Activated CD8-positive, alpha-beta T cell treated with anti-CD3 and anti-CD28 coated beads, Interleukin-2, amount 10 ng/mL, durations not matched to agents 7 days and 5 days (primary cell): ENCODE results near the gene TRIP10. TPM values are rescaled to one million over a fixed set of nuclear protein-coding genes. Genes with fewer than 3 reads are reported as not detected.

Experiments
- ATAC-seq: fragments of 150-1000 bp; cut with Tn5 transposase; one replicate; pipeline ENCODE4 v1.10.0; 2021; ENCODE audit warnings: moderate library complexity
- CTCF ChIA-PET: fragments of 350-600 bp; sonication (Branson Sonifier 250); formaldehyde crosslinking; loops from one replicate; lab custom pipeline; 2021; ENCODE audit warnings: antibody characterized with exemption; lab: Charles Lee
- POLR2A ChIA-PET: fragments of 350-600 bp; sonication (Branson Sonifier 250); formaldehyde crosslinking; loops from one replicate; lab custom pipeline; 2021; ENCODE audit warnings: antibody characterized with exemption; lab: Charles Lee
- DNase-seq: peaks from one replicate; pipeline ENCODE4 v3.0.0-alpha.2; 2020
- H3K27ac Mint-ChIP-seq: one replicate; pipeline ENCODE4 v1.8.0; 2021; ENCODE audit warnings: mild to moderate bottlenecking, mixed read lengths
- H3K27me3 Mint-ChIP-seq: one replicate; pipeline ENCODE4 v1.8.0; 2021; ENCODE audit warnings: low read depth, mixed read lengths
- H3K36me3 Mint-ChIP-seq: one replicate; pipeline ENCODE4 v1.8.0; 2021; ENCODE audit warnings: low read depth, mixed read lengths
- H3K4me1 Mint-ChIP-seq: one replicate; pipeline ENCODE4 v1.8.0; 2021; ENCODE audit warnings: low read depth, mixed read lengths
- H3K4me3 Mint-ChIP-seq: one replicate; pipeline ENCODE4 v1.8.0; 2021; ENCODE audit warnings: mild to moderate bottlenecking, mixed read lengths
- H3K9me3 Mint-ChIP-seq: one replicate; pipeline ENCODE4 v1.8.0; 2022; ENCODE audit warnings: mixed read lengths; ENCODE audit not compliant: insufficient read depth
- total RNA-seq, 2 experiments: library from RNA; stranded (reverse); gene quantifications; one replicate each; pipeline ENCODE4 v1.2.3, GENCODE V29; 2021

The TRIP10 gene
- total RNA-seq, 2 experiments from 2014 or later: 13.9 to 15.2 TPM

DNA sequence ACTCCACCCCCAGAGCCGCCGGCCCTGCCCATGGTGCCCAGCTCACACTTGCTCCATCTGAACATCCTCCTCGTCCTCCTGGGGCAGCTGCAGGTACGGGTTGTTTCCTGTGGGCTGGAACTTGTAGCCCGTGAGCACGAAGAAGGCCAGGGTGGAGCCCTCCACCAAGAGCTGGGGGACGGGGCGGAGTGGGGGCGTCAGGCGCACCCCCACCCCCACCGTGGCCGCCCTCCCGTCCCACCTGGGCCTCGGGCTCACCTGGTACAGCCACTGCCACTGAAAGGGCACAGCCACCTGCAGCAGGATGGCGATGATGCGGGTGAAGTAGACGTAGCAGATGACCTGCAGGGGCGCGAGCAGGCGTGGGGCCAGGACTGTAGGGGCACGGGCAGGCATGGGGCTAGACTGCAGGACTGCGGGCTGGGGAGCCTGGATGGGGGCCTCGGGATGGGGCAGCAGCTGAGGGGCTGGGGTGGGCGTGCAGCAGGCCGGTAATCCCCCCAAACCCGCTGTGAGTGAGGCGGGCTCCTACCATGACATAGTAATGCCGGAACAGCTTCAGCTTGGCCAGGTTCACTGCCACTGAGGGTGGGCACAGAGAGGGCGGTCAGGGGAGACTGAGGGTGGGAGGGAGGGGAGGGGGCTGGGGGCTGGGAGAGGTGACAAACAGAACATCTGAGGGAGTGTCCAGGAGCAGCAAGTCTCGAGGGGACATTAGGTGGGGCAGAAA is 8.4 kb upstream of the TRIP10 start:
- H3K9me3 Mint-ChIP-seq: no peaks in the 10 kb centered on the region
- ATAC-seq (no peak), DNase-seq (no peak)
- ChIA-PET CTCF (no interaction called here), POLR2A (no interaction called here)
- no peak overlapping the region for H3K27ac Mint-ChIP-seq
- no peaks in the 10 kb centered on the region for H3K27me3 Mint-ChIP-seq
- peaks cover 20% of the 10 kb centered on the region for H3K4me1 Mint-ChIP-seq
- peaks cover 34% of the 10 kb centered on the region for H3K36me3 Mint-ChIP-seq
- no peak overlapping the region for H3K4me3 Mint-ChIP-seq

DNA sequence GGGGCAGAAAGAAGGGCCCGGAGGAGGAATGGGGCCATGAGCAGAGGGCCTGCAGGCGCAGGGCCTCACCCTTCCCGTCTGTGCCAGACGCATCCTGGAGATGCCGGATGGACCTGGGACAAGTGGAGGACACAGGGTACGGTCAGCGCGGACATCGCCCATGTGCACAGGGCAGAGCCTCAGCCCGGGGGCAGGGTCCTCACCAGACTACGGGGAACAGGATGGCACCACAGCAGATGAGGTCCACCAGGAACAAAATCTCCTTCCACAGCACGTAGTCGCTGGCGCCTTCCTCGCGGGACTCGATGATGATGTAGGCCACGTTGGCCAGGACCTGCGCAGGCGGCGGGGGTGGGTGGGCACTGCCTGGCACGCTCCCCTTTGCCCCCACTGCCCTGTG is 7.7 kb upstream of the TRIP10 start:
- H3K9me3 Mint-ChIP-seq: no peaks in the 10 kb centered on the region
- ChIA-PET POLR2A (no interaction called here), CTCF (no interaction called here)
- DNase-seq (no peak), ATAC-seq (no peak)
- peaks cover 23% of the 10 kb centered on the region for H3K4me1 Mint-ChIP-seq
- H3K27ac Mint-ChIP-seq: no peak overlapping the region
- peaks cover 36% of the 10 kb centered on the region for H3K36me3 Mint-ChIP-seq
- no peak overlapping the region for H3K4me3 Mint-ChIP-seq
- no peaks in the 10 kb centered on the region for H3K27me3 Mint-ChIP-seq

DNA sequence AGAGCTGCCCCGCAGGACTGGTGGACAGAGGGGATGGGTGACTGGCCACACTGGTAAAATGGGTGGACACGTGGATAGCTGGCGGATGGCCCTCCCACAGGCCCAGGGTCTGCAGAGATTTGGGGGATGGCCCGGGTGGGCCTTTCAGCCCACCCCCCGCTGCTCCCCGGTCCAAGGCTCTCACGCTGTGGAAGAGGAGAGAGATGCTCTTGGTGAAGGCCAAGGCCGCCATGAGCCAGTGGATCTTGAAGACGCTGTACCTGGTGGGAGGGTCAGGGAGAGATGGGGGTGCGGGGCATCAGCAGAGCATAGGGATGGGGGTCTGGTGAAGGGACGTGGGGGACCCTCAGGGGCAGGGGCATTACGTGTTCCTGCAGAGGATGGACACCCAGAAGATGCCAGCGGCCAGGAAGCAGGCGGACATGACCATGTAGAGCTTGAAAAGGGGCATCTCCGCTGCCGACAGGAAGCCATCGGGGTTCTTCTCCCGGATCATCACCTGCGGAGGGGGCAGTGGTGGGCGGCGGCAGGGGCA is 6.6 kb upstream of the TRIP10 start:
- Mint-ChIP-seq H3K27ac (no peak overlapping the region), H3K4me3 (no peak overlapping the region), H3K27me3 (no peaks in the 10 kb centered on the region), H3K36me3 (peaks cover 40% of the 10 kb centered on the region), H3K4me1 (peaks cover 26% of the 10 kb centered on the region), H3K9me3 (no peaks in the 10 kb centered on the region)
- no peak for DNase-seq
- CTCF ChIA-PET: interaction anchor here (0.7 kb wide), 1 partner anchor 94 kb away, joined by 3 read pairs; no protein-coding TSS in a partner anchor
- POLR2A ChIA-PET: no interaction called here
- no peak for ATAC-seq

DNA sequence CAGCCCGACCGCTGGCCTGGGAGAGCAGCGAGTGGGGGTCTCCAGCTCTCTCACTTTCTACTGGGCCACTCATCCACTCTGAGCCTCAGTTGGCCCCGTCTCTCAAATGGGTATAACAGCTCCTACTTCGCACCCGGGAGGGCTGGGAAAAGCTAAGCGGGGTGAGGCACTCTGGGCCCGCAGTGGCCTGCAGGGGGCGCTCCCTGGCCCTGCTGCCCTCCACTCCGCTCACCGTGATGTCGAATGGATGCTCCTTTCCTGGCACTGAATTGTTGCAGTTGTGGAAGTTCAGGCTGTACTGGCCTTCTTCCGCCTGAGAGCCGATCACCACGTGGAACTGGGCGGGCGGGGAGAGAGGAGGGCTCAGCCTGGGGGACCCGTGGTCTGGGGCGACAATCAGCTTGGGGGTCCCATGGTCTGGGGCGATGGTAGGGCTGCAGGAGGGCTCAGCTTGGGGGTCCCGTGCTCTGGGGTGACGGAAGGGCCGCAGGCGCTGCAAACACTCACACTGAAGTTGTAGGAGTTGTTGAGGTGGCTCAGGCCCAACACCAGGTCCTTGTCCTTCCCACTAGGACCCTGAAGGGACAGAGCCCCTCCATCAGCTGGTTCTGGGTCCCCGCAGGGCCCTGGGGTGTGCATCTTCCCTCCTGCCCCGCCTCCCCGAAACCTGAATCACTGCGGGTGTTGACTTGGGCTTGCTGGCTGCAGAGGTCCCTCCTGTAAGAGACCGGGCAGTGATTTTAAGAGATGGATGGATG is 6.0 kb upstream of the TRIP10 start:
- Mint-ChIP-seq H3K4me1 (peaks cover 28% of the 10 kb centered on the region), H3K9me3 (no peaks in the 10 kb centered on the region), H3K27ac (no peak overlapping the region), H3K36me3 (peaks cover 40% of the 10 kb centered on the region), H3K27me3 (no peaks in the 10 kb centered on the region), H3K4me3 (no peak overlapping the region)
- ATAC-seq (no peak), DNase-seq (no peak)
- POLR2A ChIA-PET: no interaction called here
- CTCF ChIA-PET: interaction anchor here (0.7 to 0.8 kb wide), 2 partner anchors 8 to 95 kb away, joined by 3 read pairs; no protein-coding TSS in a partner anchor

DNA sequence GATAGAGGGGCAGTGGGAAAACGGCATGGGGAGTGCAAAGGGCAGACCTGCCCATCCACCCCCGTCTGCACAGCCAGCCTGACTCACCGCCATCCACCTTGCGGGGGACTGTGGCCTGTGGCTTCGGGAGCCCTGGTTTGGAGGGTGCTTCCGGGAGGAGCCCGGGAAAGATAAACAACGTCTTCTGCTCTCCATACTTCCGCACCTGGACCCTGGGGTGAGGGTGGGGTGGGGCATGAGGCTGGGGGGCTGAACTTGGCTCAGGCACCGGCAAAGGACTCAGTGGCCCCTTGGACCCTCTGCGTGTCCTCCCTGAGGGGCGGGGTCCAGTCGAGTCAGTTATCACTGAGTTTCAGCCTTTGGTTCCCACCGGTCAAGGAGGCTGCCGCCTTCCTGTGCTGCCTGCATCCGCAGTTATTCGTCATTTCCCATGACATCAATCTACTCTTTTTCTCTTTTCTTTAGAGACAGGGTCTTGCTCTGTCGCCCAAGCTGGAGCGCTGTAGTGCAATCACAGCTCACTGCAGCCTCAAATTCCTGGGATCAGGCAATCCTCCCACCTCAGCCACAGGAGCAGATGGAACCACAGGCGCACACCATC is 5.3 kb upstream of the TRIP10 start:
- no peaks in the 10 kb centered on the region for H3K27me3 Mint-ChIP-seq
- no peak overlapping the region for H3K4me3 Mint-ChIP-seq
- DNase-seq (no peak), ATAC-seq (no peak)
- ChIA-PET CTCF (interaction anchor here (0.8 kb wide), 1 partner anchor 9 kb away, joined by 3 read pairs; no protein-coding TSS in a partner anchor), POLR2A (no interaction called here)
- H3K9me3 Mint-ChIP-seq: no peaks in the 10 kb centered on the region
- peak overlapping the region; percentile 37 for H3K27ac Mint-ChIP-seq
- H3K4me1 Mint-ChIP-seq: peaks cover 33% of the 10 kb centered on the region
- H3K36me3 Mint-ChIP-seq: peaks cover 40% of the 10 kb centered on the region

DNA sequence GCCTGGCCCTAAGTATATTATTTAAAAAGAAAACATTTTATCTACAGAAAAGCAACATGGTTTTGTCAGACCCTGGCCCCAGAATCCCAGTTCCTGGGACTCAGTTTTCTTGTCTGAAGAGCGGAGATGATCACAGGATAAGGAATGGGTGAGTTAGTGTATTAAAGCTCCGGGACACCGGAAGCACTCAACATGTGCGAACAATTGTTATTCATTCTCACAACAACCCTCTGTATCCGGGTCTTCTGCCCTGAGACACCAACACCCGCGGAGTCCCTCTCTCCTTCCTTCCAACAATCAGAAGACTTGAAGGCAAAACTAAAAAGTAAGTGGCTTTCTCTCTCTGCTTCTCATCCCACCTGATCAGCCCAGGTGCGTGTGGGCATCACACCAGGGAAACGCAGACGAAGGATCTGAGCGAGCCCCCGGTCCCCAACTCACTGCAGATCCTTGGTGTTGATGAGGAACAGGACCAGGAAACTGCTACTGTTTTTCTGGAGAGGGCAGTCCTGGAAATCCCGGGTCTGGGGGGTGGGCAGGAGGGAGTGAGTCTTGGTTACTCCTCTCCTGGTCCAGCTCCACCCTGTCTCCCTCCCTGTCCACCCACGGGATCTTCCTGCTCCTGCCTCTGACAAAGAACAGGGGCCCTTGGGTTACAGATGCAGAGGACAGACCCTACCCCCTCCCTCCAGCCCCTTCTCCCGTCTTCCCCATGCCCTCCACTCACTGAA is 4.1 kb upstream of the TRIP10 start:
- no peak for ATAC-seq
- no peaks in the 10 kb centered on the region for H3K9me3 Mint-ChIP-seq

DNA sequence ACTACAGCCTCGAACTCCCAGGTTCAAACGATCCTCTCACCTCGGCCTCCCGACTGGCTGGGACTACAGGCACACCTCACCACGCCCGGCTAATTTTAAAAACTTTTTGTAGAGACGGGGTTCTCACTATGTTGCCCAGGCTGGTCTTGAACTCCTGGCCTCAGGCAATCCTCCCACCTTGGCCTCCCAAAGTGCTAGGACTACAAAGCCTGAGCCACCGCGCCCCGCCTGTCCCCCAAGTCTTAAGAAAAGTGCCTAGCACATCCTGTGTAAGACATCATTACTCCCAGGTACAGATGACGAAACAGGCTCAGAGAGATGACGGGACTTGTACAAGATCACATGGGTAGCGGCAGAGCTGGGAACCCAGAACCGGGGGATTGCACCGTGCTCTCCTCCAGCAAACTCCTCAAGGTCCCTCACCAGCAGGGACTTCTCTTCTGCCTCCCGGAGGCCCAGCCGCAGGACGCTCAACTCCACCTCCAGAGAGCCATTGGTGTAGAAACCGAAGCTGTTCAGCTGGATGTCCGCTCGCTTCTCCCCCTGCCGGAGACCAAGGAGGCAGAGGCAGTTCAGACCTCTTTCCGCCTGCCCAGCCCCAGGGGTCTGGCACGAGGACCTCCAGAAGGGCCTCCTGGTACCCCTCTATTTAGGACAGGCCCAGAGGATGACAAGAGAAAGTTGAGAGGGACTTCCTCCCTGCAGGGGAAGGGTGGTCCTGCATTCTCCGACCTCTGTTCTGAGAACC is 3.1 kb upstream of the TRIP10 start:
- Mint-ChIP-seq H3K36me3 (peaks cover 32% of the 10 kb centered on the region), H3K4me3 (peak overlapping the region; percentile 98), H3K9me3 (no peaks in the 10 kb centered on the region), H3K4me1 (peaks cover 41% of the 10 kb centered on the region), H3K27ac (peak overlapping the region; percentile 100), H3K27me3 (no peaks in the 10 kb centered on the region)
- POLR2A ChIA-PET: interaction anchor here (1.1 to 3.6 kb wide), 6 partner anchors 37 to 220 kb away, joined by 4 to 20 read pairs (median 6); partner anchors contain the start of gene VAV1
- CTCF ChIA-PET: interaction anchor here (0.6 to 4.0 kb wide), 25 partner anchors 8 to 219 kb away, joined by 3 to 130 read pairs (median 4); partner anchors contain the start of genes TNFSF14 and VAV1
- DNase-seq: peak; percentile 87
- ATAC-seq: peak; percentile 38

More for the DNA sequence above, 4.1 kb upstream of the TRIP10 start:
- no peak for DNase-seq
- ChIA-PET CTCF (interaction anchor here (1.0 to 4.0 kb wide), 12 partner anchors 20 to 218 kb away, joined by 3 to 130 read pairs (median 6); partner anchors contain the start of genes TNFSF14 and VAV1), POLR2A (interaction anchor here (1.1 to 3.6 kb wide), 4 partner anchors 38 to 128 kb away, joined by 5 to 20 read pairs (median 9); partner anchors contain the start of gene VAV1)
- Mint-ChIP-seq H3K4me3 (peak overlapping the region; percentile 98), H3K27ac (peak overlapping the region; percentile 100), H3K4me1 (peaks cover 35% of the 10 kb centered on the region), H3K27me3 (no peaks in the 10 kb centered on the region), H3K36me3 (peaks cover 32% of the 10 kb centered on the region)

DNA sequence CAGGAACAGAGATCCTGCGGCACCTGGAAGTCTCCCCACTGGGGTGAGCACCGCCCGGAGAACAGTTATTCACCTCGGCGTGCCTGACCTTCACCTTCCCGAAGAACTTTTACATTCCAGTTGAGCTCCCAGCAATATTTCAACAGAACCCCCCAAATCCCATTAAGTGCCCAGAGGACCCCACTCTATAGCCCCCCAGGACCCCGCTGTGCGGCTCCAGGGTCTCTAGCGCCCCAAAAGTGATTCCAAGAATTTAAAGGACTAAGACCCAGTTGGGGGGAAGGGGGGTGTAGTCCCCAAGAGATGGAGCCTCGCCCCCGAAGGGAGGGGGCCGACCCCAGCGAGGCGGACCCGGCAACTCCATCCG is 2.6 kb upstream of the TRIP10 start:
- peaks cover 41% of the 10 kb centered on the region for H3K4me1 Mint-ChIP-seq
- ATAC-seq: peak; percentile 9
- DNase-seq: no peak
- H3K36me3 Mint-ChIP-seq: peaks cover 28% of the 10 kb centered on the region
- POLR2A ChIA-PET: interaction anchor here (0.6 to 3.6 kb wide), 6 partner anchors 36 to 220 kb away, joined by 3 to 20 read pairs (median 6); partner anchors contain the start of genes TNFSF14 and VAV1
- no peaks in the 10 kb centered on the region for H3K27me3 Mint-ChIP-seq
- CTCF ChIA-PET: interaction anchor here (0.8 to 4.0 kb wide), 31 partner anchors 9 to 227 kb away, joined by 3 to 130 read pairs (median 6); partner anchors contain the start of genes SH2D3A, TNFSF14 and VAV1
- peak overlapping the region; percentile 100 for H3K27ac Mint-ChIP-seq
- H3K9me3 Mint-ChIP-seq: no peaks in the 10 kb centered on the region
- H3K4me3 Mint-ChIP-seq: peak overlapping the region; percentile 98

DNA sequence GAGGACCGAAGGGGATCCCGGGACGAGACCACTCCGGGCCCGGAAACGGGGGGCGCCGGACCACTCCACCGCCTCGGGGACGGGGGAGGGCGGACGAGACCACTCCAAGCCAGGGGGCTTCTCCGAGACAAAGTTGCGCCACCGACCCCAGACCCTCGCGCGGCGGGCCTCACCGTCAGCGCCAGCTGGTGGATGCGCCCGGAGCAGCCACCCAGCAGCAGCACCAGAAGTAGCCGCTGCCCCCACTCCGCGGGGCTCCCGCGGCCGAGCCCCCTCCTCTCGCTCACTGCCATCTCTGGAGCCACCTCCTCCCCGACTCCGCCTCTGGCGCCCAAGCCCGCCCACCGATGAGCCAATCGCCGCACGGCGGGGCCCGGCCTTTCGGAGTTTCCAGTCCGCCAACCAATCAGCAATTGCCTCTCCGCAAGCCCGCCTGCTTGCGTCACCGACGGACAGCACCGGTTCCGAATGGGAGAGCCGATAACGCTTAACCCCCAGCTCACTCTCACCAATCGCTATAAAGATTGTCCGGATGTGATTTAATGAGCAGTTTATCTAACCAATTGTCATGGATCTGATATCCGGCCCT is 2.1 kb upstream of the TRIP10 start, which contains the start of gene GPR108:
TSS of gene GPR108 (minus strand) at position 297 of the 589 bp plus-strand sequence. CDS start at position 293, 4 bp downstream.
- DNase-seq (peak; percentile 100), ATAC-seq (peak; percentile 81)
- Mint-ChIP-seq H3K4me3 (peak within 1 kb of the TSS; percentile 98), H3K27ac (peak within 1 kb of the TSS; percentile 100), H3K27me3 (no peaks in the 10 kb centered on the region), H3K9me3 (no peaks in the 10 kb centered on the region), H3K4me1 (peaks cover 41% of the 10 kb centered on the region), H3K36me3 (peaks cover 27% of the 10 kb centered on the region)
- POLR2A ChIA-PET: interaction anchor here (0.6 to 3.6 kb wide), 9 partner anchors 36 to 221 kb away, joined by 3 to 20 read pairs (median 6); partner anchors contain the start of genes TNFSF14 and VAV1
- CTCF ChIA-PET: interaction anchor here (0.8 to 4.0 kb wide), 29 partner anchors 8 to 227 kb away, joined by 3 to 130 read pairs (median 6); partner anchors contain the start of genes SH2D3A, TNFSF14 and VAV1
